PC-3 (cell line): ENCODE data around the gene ZNF19.

Experiments used
- CTCF ChIP-seq: fragments of 300-600 bp; sonication (generic); conservative IDR thresholded peaks from 2 replicates; pipeline ENCODE4 v1.5.1; 2017; ENCODE audit warnings: antibody characterized with exemption, low read depth, mild to moderate bottlenecking, low read length
- EZH2 ChIP-seq: fragments of 300-600 bp; sonication (generic); IDR thresholded peaks from one replicate; pipeline ENCODE4 v1.6.1; 2017; ENCODE audit warnings: antibody characterized with exemption, mild to moderate bottlenecking, low read length; ENCODE audit not compliant: unreplicated experiment

GRCh38 chr16:71515026-71515425 is 25.9 kb upstream of the ZNF19 start:
- TF ChIP-seq CTCF (no peak), EZH2 (no peak)
